Right renal cortex interstitium (tissue), 3 donors: ENCODE measurements around the gene MAN2A2. TPM values are rescaled to one million over a fixed set of nuclear protein-coding genes. Genes with fewer than 3 reads are reported as not detected.

Experiments
- DNase-seq, 3 donors: peaks; one replicate each; pipeline ENCODE4 v3.0.0-alpha.2; 2013; ENCODE audit warnings: low read depth in 3 of 3, low spot score in 2 of 3
- polyA plus RNA-seq, 3 donors: library from polyadenylated mRNA; unstranded; fragments of 120-200 nt; gene quantifications; one replicate each; pipeline ENCODE4 v1.2.1, GENCODE V29; 2013; ENCODE audit not compliant: insufficient read length in 3 of 3

Gene MAN2A2
- polyA plus RNA-seq, 3 donors: 36.0 to 40.8 (median 37.8) TPM

GRCh38 chr15:90957031-90957790, 54.1 kb downstream of the MAN2A2 start:
- DNase-seq: peak in 1 of 3 donors; percentile 19

DNA sequence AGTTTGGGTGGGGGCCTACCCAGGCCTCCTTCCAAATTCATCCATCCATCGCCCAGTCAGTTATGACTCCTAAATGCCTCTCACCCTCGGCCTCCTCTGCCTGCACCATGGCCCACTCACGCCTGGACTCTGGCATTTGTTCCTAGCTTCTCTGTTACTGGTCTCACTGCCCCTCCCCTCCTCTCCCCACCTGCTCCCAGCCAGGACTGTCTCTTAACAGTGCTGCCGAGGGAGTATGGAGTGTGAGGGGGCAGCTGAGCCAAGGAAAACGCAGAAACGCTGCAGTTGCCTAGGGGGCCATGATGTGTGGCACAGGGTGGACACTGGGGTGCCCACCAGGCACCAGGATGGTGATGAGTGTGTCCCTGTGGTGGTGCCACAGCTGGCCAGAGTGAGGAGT, 54.7 kb downstream of the MAN2A2 start:
- DNase-seq: no peak

GRCh38 chr15:90959028-90959595, 56.0 kb downstream of the MAN2A2 start:
- DNase-seq: no peak

DNA sequence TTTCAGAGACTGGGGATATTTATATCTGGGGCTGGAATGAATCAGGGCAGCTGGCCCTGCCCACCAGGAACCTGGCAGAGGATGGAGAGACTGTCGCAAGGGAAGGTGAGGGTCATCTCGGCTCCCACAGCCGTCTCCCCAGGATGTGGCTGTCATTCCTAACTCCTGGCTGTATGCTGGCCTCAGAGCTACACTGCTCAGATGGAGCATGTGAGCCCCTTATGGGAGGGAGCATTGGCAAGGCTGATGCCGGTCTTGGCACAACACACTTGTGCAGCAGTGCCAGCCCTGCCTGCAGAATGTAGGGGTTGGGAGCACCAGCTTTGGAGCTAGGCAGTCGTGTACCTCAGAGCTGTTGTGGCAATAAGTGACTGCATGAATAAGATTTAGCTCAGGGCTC, 56.8 kb downstream of the MAN2A2 start:
- no peak for DNase-seq

DNA sequence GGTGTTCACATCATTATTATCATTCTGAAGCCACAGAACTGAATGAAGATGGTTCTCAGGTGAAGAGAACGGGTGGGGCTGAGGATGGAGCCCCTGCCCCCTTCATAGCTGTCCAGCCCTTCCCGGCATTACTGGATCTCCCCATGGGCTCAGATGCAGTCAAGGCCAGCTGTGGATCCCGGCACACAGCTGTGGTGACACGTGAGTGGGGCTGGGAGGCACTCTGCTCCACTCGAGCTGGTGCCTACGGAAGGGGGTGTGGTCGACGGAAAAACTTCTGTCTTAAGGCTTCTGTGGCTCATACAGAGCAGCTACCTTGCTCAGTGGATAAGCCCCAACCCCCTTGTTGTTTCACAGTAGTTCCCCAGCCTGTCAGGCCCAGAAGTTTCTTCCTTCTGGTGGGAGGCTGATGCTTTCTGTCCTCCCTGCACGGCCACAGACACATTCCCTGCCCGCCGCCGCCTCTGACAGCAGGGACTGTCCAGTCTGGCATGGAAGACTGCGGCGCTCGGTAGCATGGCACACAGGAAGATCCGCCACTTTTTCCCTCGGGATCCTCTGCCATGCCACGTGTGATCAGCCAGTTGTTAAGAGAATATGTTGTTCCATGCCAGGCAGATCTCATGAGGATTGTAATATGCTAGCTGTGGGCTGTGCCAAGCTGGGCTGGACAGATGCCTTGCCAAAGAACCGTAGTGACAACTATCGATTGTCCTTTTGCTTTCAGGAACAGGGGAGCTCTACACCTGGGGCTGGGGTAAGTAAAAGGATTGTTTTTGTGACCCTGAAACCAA, 57.4 kb downstream of the MAN2A2 start:
- no peak for DNase-seq

DNA sequence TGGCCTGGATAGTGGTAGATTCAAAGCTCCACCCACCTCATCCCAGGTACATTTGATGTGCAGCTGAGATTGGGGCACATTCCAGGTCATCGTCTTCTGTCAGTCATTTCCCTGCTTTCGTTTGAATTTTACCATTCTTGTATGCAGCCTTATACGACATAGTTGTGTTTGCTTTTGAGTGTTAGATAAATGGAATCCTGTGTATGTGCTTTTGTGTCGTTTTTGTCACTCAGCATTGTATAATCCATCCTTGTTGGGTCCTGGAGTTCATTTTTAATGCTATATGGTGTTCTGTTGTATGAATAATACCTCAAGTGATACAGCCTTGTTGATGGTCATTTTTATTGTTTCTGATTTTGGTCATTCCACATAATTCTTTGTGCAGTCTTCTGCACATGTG, 58.9 kb downstream of the MAN2A2 start:
- no peak for DNase-seq

GRCh38 chr15:90966262-90966661, 63.2 kb downstream of the MAN2A2 start:
- DNase-seq: no peak

DNA sequence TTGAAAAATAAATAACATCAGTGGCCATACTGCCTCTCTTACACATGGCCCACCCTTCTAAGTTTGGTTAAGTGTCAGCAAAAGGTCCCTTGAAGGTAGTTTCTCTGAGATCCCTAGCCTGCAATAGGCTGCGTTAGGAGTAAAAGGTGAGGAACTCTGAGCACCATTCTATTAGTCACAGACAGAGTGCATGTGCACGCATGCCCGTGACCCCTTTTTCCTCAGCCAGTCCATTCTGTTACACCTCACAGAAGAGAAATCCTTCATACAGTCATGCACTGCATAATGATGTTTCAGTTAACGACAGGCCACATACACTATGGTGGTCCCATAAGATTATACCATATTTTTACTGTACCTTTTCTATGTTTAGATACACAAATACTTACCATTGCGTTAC, 64.1 kb downstream of the MAN2A2 start:
- DNase-seq: no peak

DNA sequence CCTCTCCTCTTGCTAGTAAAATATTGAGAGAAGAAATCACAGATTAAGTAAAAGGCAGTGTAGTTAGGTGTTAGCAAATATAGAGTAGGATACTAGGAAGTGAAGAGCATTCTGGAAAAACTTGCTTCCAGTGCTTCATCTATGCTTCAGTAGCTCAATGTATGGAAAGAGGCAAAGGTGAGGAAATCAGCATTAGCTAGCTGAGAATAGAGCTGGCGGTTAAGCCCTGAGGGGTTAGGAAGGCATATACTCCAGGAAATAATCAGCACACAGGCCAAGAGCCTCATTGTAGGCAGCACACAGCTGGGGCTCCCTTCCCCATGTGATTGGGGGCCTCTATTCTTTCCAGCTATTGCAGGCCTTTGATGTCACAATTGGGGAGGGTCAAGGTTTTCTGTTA, 65.3 kb downstream of the MAN2A2 start:
- DNase-seq: no peak

DNA sequence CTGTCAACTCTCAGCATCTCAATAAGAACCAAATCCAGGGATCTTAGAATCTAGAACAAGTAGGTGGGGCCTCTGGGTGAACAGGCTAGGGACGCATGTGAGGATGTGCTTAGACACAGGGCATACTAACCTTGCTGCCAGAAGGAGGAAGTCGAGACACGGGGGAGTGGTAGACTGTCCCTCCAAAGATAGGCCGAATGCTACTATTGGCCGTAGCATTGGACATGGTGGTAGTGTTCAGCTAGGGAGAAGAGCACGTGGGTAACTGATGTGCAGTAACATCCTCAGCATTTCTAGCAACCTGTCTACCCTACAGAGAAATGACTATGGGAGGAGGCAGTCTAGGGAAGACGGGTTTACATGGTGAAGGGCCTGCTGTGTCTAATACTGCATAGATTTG, 67.2 kb downstream of the MAN2A2 start:
- DNase-seq: no peak

GRCh38 chr15:90972133-90972532, 69.0 kb downstream of the MAN2A2 start:
- DNase-seq: no peak

Other genes with a start within 250 kb of the MAN2A2 start
- 10 to 100 TPM; 11.3 to 13.9 (median 12.9) TPM for gene BLM, start 186.0 kb upstream of the MAN2A2 start, polyA plus RNA-seq
- gene FURIN, start 34.7 kb upstream of the MAN2A2 start, polyA plus RNA-seq: 10 to 100 TPM; 41.1 to 46.6 (median 42.1) TPM
- gene FES, start 18.8 kb upstream of the MAN2A2 start, polyA plus RNA-seq: 10 to 100 TPM in 2 of 3 donors, 1 to 10 TPM in 1; 9.7 to 14.1 (median 12.0) TPM
- gene HDDC3, start 29.2 kb downstream of the MAN2A2 start, polyA plus RNA-seq: 10 to 100 TPM; 12.5 to 16.1 (median 15.9) TPM
- gene UNC45A, start 32.0 kb downstream of the MAN2A2 start, polyA plus RNA-seq: 10 to 100 TPM; 62.1 to 67.2 (median 65.8) TPM
- 10 to 100 TPM; 13.0 to 16.0 (median 15.1) TPM for gene RCCD1, start 51.6 kb downstream of the MAN2A2 start, polyA plus RNA-seq
- 10 to 100 TPM; 75.6 to 95.3 (median 84.5) TPM for gene PRC1, start 91.2 kb downstream of the MAN2A2 start, polyA plus RNA-seq
- 10 to 100 TPM; 16.8 to 20.3 (median 19.3) TPM for gene VPS33B, start 119.3 kb downstream of the MAN2A2 start, polyA plus RNA-seq
- 1 to 10 TPM in 1 of 3 donors, under 1 TPM in 2; 0.74 to 1.2 (median 0.86) TPM for gene SV2B, start 197.0 kb downstream of the MAN2A2 start, polyA plus RNA-seq